ENCODE data around the gene GLIS2.

GLIS2 gene

GRCh38 chr16:4350365-4350786, 34.5 kb downstream of the GLIS2 start:
- H3K9me3 ChIP-seq: no peaks in the 10 kb centered on the region
- H3K27me3 ChIP-seq: no peaks in the 10 kb centered on the region
- peaks cover 25% of the 10 kb centered on the region for H3K36me3 ChIP-seq
- H3K4me3 ChIP-seq (ENCODE audit: low read depth in 1 of 2, low read length in 1 of 2): peak overlapping the region; percentile 65 to 84
- peak overlapping the region; percentile 79 for H3K27ac ChIP-seq
- TF ChIP-seq CTCF (IDR thresholded peaks at IDR 0.05): no peak
- H3K4me1 ChIP-seq (ENCODE audit: control insufficient read depth in 1 of 2, insufficient read depth in 1 of 2, low read depth in 1 of 2, low read length in 1 of 2): peaks cover 58 to 65% of the 10 kb centered on the region in 2 experiments

- Histone ChIP-seq H3K27ac (peak within 1 kb of the TSS; percentile 79), H3K4me3 (ENCODE audit: low read depth in 1 of 2, low read length in 1 of 2) (peak within 1 kb of the TSS; percentile 65 to 84), H3K27me3 (no peaks in the 10 kb centered on the region), H3K9me3 (no peaks in the 10 kb centered on the region), H3K36me3 (peaks cover 32% of the 10 kb centered on the region), H3K4me1 (ENCODE audit: control insufficient read depth in 1 of 2, insufficient read depth in 1 of 2, low read depth in 1 of 2, low read length in 1 of 2) (peaks cover 52 to 58% of the 10 kb centered on the region in 2 experiments)
- peak; percentile 37 for TF ChIP-seq CTCF (IDR thresholded peaks at IDR 0.05)
These were observed 35.2 kb downstream of the GLIS2 start, which contains the start of gene PAM16 for GRCh38 chr16:4350787-4351659. Gene PAM16 (minus strand): TSS chr16:4351321. CDS start chr16:4351234, 87 bp downstream.

GRCh38 chr16:4351880-4352279, 36.0 kb downstream of the GLIS2 start:
- Histone ChIP-seq H3K4me1 (ENCODE audit: control insufficient read depth in 1 of 2, insufficient read depth in 1 of 2, low read depth in 1 of 2, low read length in 1 of 2) (peaks cover 43 to 50% of the 10 kb centered on the region in 2 experiments), H3K27me3 (no peaks in the 10 kb centered on the region), H3K4me3 (ENCODE audit: low read depth in 1 of 2, low read length in 1 of 2) (no peak overlapping the region), H3K36me3 (peaks cover 40% of the 10 kb centered on the region), H3K27ac (peak overlapping the region; percentile 79), H3K9me3 (no peaks in the 10 kb centered on the region)
- TF ChIP-seq CTCF (IDR thresholded peaks at IDR 0.05): no peak

- H3K4me1 ChIP-seq (ENCODE audit: control insufficient read depth in 1 of 2, insufficient read depth in 1 of 2, low read depth in 1 of 2, low read length in 1 of 2): peaks cover 34 to 40% of the 10 kb centered on the region in 2 experiments
- no peak for TF ChIP-seq CTCF (IDR thresholded peaks at IDR 0.05)
- H3K27me3 ChIP-seq: no peaks in the 10 kb centered on the region
These were observed 37.0 kb downstream of the GLIS2 start for GRCh38 chr16:4352843-4353242.

GRCh38 chr16:4353675-4354074, 37.8 kb downstream of the GLIS2 start:
- Histone ChIP-seq H3K4me3 (ENCODE audit: low read depth in 1 of 2, low read length in 1 of 2) (no peak overlapping the region), H3K27me3 (no peaks in the 10 kb centered on the region), H3K36me3 (peaks cover 58% of the 10 kb centered on the region), H3K27ac (peak overlapping the region; percentile 41), H3K9me3 (no peaks in the 10 kb centered on the region), H3K4me1 (ENCODE audit: control insufficient read depth in 1 of 2, insufficient read depth in 1 of 2, low read depth in 1 of 2, low read length in 1 of 2) (peaks cover 26 to 32% of the 10 kb centered on the region in 2 experiments)
- no peak for TF ChIP-seq CTCF (IDR thresholded peaks at IDR 0.05)

More at GRCh38 chr16:4352843-4353242, 37.0 kb downstream of the GLIS2 start:
- Histone ChIP-seq H3K9me3 (no peaks in the 10 kb centered on the region), H3K27ac (peak overlapping the region; percentile 41), H3K36me3 (peaks cover 50% of the 10 kb centered on the region), H3K4me3 (ENCODE audit: low read depth in 1 of 2, low read length in 1 of 2) (no peak overlapping the region)

All from neutrophil (primary cell).